Measurements from ENCODE around the gene BSDC1.

The BSDC1 gene

DNA sequence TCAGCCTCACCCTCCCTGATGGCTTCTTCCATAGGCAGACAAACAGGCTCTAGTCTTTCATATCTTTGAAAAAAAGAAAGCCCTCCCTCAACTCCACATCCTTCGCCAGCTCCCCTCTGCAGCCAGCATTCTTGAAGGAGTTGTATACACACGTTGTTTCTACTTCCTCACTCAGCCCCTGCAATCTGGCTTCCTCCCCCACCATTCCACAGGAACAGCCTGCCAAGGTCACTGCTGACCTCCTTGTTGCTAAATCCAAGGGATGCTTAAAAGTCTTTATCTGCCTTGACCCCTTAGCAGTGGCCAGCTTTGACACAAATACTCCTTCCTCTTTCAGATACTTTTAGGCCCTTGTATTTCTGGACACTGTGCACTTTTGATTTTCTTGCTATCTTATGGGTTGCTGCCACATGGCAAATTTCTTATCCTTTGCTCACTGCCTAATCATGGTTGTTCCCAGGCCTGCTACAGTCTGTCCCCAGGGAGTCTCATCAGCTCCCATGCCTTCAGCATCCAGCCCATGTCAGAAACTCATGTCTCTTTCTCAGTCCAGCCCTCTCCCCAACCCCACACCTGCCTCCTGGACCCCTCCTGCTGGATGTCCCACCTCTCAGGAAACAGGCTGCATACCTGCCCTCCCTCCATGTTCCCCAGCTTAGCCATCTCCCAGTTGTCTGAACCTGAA lies 40.2 kb downstream of the BSDC1 start:
- H3K9me3 Mint-ChIP-seq = peaks cover 6% of the 10 kb centered on the region
- H3K27ac Mint-ChIP-seq = no peak overlapping the region
- H3K4me3 Mint-ChIP-seq = no peak overlapping the region
- H3K4me1 Mint-ChIP-seq (ENCODE audit: low read depth) = peaks cover 35% of the 10 kb centered on the region
- H3K27me3 Mint-ChIP-seq = no peaks in the 10 kb centered on the region
- peaks cover 4% of the 10 kb centered on the region for H3K36me3 Mint-ChIP-seq (ENCODE audit: low read depth)

DNA sequence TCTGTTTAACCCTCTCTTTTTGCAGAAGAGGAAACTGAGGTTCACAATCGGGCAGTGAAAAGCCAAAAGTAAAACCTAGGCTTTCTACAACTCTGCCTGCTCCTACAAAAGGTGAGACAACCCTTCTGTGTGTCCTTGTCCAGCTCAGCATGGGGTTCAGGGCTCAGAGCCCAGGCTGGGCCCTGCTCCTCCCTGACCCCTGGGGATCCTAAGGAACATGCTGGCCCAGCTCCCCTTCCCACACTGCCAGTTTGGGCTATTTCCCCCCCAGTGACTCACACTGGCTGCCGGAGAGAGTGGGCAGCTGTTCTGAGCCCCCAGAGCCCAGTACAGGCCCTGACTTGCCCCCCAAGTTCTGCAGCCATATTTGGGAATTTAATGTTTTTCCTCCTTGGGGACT lies 40.8 kb downstream of the BSDC1 start:
- Mint-ChIP-seq H3K4me1 (ENCODE audit: low read depth) (peaks cover 41% of the 10 kb centered on the region), H3K27me3 (no peaks in the 10 kb centered on the region), H3K27ac (no peak overlapping the region), H3K4me3 (no peak overlapping the region), H3K36me3 (ENCODE audit: low read depth) (peaks cover 4% of the 10 kb centered on the region), H3K9me3 (peaks cover 6% of the 10 kb centered on the region)

DNA sequence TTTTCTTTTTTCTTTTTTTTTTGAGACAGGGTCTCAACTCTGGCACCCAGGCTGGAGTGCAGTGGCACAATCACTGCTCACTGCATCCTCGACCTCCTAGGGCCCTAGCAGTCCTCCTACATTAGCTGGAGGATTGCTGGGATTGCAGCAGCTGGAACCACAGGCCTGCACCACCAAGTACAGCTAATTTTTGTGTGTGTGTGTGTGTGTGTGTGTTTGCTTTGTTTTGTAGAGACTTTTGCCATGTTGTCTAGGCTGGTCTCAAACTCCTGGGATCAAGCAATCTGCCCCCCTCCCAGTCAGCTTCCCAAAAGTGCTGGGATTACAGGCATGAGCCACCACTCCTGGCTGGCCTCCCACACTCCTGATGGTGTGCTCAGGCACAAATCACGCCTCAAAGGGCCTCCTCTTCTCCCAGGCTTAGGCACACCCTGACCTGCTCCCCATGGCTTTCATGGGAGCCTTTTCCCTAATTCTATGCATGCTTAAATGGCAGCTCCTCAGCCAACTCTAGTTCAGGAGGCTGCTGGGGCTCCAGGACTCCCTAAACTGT lies 41.3 kb downstream of the BSDC1 start:
- H3K36me3 Mint-ChIP-seq (ENCODE audit: low read depth) = peaks cover 4% of the 10 kb centered on the region
- H3K4me1 Mint-ChIP-seq (ENCODE audit: low read depth) = peaks cover 41% of the 10 kb centered on the region
- peaks cover 6% of the 10 kb centered on the region for H3K9me3 Mint-ChIP-seq
- H3K4me3 Mint-ChIP-seq = peak overlapping the region; percentile 83
- H3K27ac Mint-ChIP-seq = no peak overlapping the region
- no peaks in the 10 kb centered on the region for H3K27me3 Mint-ChIP-seq

DNA sequence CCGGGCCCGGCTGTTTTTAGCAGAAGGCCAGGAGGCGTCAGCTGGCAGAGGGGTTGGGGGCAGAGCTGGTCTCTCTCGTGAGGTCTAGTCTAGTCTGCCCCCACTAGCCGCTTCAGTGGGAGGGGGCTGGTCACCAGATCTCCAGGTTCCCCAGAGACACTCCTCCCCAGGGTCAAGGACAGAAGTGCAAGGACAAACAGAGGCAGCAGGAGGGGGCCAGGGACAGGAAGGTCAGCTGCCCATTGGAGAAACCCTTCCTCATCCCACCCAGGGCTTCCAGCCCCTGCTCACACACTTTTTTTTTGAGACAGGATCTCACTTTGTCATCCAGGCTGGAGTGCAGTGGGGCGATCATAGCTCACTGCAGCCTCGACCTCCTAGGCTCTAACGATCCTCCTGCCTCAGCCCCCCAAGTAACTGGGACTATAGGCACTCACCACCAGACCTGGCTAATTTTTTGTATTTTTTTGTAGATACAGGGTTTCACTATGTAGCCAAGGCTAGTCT lies 41.9 kb downstream of the BSDC1 start:
- Mint-ChIP-seq H3K27ac (no peak overlapping the region), H3K4me3 (peak overlapping the region; percentile 83), H3K4me1 (ENCODE audit: low read depth) (peaks cover 41% of the 10 kb centered on the region), H3K27me3 (no peaks in the 10 kb centered on the region), H3K9me3 (peaks cover 6% of the 10 kb centered on the region), H3K36me3 (ENCODE audit: low read depth) (peaks cover 4% of the 10 kb centered on the region)

DNA sequence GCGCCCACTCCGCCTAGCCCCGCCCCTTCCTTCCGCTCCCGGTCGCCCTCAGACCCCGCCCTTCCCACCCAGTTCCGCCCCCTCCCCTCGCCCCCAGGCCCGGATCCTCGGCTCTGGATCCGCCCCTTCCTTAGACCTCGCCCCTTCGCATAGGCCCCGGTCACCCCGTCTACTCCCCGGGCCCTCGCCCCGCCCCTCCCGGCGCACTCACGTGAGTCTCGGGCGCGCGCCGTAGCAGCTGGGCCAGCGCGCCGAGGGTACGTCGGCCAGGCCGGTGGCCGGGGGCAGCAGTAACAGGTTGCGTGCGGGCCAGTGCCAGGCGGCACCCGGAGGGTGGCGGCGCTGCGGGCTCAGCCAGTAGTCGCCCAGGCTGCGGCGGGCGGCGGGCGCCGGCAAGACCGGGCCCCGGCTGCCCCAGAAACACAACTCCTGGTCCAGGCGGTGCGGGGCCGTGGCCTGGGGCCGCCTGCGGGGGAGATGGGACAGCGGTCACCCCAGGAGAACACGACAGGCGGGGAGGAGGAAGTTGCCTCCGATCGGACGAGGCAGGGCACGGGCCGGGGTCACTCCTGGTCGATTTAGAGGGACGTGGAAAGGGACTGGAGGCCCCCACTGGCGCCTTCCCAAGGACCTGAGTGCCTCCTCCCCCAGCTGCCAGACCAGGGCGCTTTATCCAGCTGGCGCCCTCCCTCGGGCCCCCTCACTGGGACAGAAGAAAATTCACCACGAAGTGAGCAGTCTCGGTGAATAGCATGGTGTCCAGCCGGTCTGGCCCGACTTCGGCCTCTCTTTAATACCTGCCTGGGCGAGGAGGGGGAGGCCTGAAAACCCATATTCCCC lies 42.6 kb downstream of the BSDC1 start:
- Mint-ChIP-seq H3K4me1 (ENCODE audit: low read depth) (peaks cover 41% of the 10 kb centered on the region), H3K4me3 (peak overlapping the region; percentile 83), H3K27ac (peak overlapping the region; percentile 81), H3K36me3 (ENCODE audit: low read depth) (peaks cover 4% of the 10 kb centered on the region), H3K27me3 (no peaks in the 10 kb centered on the region), H3K9me3 (peaks cover 6% of the 10 kb centered on the region)

DNA sequence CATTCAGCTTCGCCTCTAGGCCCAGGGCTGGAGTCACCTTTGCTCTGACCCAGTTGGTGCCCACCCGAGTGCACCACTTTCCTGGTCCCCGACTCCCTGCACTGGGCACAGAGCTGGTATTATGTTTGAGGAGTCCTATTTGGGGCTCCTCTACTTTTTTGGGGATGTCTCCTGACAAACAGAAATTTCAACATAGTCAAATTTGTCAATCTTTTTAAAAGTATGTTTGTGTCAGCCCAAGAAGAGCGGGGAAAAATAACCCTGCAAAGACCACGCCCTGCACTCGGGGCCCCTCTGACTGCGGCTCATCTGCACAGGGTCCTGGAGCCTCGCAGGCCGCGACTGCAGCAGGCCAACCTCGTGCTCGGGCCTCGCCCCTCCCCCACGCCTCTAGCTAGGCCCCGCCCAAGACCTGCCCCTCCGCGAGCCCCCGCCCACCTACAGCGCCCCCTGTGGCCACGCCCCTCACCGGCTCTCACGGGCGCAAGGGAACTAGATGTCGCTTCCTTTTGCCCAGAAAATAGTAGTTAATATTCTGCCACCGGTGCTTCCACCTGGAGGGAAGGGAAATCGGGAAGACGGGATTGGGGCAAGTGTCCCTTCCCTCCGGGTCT lies 43.3 kb downstream of the BSDC1 start:
- Mint-ChIP-seq H3K27me3 (no peaks in the 10 kb centered on the region), H3K4me3 (peak overlapping the region; percentile 83), H3K36me3 (ENCODE audit: low read depth) (peaks cover 4% of the 10 kb centered on the region), H3K4me1 (ENCODE audit: low read depth) (peaks cover 48% of the 10 kb centered on the region), H3K27ac (peak overlapping the region; percentile 81), H3K9me3 (peaks cover 6% of the 10 kb centered on the region)

DNA sequence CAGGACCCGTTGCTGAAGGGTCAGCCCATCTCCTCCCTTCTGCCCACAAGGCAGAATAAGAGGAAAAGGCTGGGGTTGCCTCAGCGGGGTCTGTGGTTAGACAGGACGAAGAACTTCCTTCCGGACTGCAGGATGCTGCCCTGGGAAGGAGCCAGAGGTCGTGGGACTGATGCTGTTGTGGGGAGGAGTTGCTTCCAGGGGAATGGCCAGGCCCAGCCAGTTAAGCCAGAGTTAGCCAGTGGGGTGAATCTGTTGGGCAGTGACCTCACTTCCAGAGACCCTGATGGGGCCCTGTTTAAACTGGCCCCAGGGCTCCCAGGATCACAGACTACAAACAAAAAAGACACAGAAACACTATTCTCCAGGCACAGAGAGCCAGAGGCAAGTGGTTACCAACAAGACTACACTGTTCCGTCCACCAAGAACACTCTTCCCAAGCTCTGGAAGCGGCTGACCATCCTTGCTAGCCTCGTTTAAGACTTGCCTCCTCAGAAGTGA lies 45.0 kb downstream of the BSDC1 start:
- no peaks in the 10 kb centered on the region for H3K36me3 Mint-ChIP-seq (ENCODE audit: low read depth)
- no peaks in the 10 kb centered on the region for H3K27me3 Mint-ChIP-seq
- peaks cover 57% of the 10 kb centered on the region for H3K4me1 Mint-ChIP-seq (ENCODE audit: low read depth)
- peak overlapping the region; percentile 30 for H3K4me3 Mint-ChIP-seq
- peaks cover 6% of the 10 kb centered on the region for H3K9me3 Mint-ChIP-seq
- no peak overlapping the region for H3K27ac Mint-ChIP-seq

DNA sequence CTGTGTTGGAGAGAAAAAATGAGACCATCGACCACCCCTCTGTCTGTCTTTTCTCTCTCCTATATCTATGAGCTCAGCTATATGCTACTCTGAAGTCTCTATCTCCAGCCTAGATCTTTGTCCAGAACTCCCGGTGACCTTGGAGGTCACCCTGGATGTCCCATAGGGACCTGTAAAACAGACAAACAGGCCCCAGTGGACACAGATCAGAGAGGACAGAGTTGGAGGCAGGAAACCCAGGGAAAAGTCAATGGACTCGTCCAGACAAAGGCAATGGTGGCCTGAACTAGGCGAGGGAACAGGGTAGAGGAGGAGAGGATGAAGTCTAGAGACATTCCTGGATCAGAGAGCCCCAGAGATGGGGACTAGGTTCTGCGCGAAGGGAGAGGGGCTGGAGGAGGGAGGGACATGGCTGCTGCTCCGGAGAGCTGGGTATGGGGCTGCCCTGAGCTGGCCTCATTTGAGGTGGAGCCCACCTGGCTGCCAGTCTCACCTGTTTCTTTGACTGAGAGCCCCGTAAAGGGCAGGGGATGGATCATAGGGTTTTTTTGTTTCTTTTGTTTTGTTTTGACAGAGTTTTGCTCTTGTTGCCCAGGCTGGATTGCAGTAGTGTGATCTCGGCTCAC lies 47.6 kb downstream of the BSDC1 start:
- Mint-ChIP-seq H3K4me1 (ENCODE audit: low read depth) (peaks cover 51% of the 10 kb centered on the region), H3K4me3 (no peak overlapping the region), H3K27me3 (no peaks in the 10 kb centered on the region), H3K27ac (no peak overlapping the region), H3K36me3 (ENCODE audit: low read depth) (no peaks in the 10 kb centered on the region), H3K9me3 (peaks cover 6% of the 10 kb centered on the region)

DNA sequence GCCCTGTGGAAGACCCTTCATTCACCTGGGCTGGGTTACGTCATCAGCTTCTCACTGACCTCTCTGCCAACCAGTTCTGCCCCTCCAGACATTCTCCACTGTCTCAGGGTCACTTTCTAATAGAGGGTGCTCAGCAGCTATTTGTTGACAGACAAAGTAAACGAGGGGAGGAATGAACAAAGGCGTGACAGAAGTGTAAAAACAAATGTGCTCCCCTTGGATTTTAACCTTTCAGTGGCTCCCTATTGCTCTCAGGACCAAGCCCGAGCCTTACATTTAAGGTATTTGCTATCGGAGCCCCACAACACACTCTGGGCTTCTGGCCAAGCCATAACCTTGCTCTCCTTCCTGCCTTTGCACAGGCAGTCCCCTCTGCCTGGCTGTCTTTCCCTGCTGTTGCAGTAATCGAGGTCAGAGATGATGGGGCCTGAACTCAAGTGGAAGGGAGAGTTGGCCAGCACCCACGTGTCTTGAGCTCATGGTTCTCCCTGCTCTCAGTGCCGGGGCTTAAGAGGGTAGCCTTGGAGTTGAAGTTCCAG lies 48.9 kb downstream of the BSDC1 start:
- Mint-ChIP-seq H3K4me3 (no peak overlapping the region), H3K27ac (no peak overlapping the region), H3K27me3 (no peaks in the 10 kb centered on the region), H3K36me3 (ENCODE audit: low read depth) (no peaks in the 10 kb centered on the region), H3K4me1 (ENCODE audit: low read depth) (peaks cover 42% of the 10 kb centered on the region), H3K9me3 (peaks cover 2% of the 10 kb centered on the region)

DNA sequence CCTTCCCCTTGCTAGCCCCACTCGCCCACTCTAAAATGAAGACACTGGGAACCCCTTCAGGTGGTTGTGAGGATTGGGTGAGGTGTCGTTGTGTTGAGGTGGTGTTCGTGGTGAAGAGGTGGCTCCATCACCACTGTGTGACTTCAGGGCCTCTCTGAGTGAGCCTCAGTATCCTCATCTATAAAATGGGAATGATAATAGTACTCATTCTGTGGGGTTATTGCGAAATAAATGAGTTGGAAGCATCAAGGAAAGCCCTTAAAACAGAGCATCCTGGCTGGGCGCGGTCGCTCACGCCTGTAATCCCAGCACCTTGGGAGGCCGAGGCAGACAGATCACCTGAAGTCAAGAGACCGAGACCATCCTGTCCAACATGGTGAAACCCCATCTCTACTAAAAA lies 51.5 kb downstream of the BSDC1 start:
- H3K9me3 Mint-ChIP-seq = no peaks in the 10 kb centered on the region
- no peaks in the 10 kb centered on the region for H3K27me3 Mint-ChIP-seq
- peaks cover 48% of the 10 kb centered on the region for H3K4me1 Mint-ChIP-seq (ENCODE audit: low read depth)
- no peak overlapping the region for H3K27ac Mint-ChIP-seq
- H3K36me3 Mint-ChIP-seq (ENCODE audit: low read depth) = no peaks in the 10 kb centered on the region
- no peak overlapping the region for H3K4me3 Mint-ChIP-seq

DNA sequence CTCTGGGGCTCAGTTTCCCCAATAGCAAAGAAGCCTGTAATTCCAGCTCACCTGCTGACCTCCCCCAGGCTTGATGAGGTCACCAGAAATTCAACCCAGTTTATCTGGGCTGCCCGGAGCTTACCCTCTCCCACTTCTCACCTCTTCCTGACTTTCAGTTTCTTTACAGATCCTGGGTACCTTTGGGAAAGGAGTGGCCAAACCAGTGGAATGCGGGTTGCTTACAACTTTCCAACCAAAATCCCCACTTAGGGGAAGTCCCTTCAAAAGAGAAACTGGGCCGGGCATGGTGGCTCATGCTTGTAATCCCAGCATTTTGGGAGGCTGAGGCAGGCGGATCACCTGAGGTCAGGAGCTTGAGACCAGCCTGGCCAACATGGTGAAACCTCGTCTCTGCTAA lies 52.3 kb downstream of the BSDC1 start:
- peaks cover 56% of the 10 kb centered on the region for H3K4me1 Mint-ChIP-seq (ENCODE audit: low read depth)
- no peak overlapping the region for H3K4me3 Mint-ChIP-seq
- no peaks in the 10 kb centered on the region for H3K9me3 Mint-ChIP-seq
- no peaks in the 10 kb centered on the region for H3K36me3 Mint-ChIP-seq (ENCODE audit: low read depth)
- no peak overlapping the region for H3K27ac Mint-ChIP-seq
- no peaks in the 10 kb centered on the region for H3K27me3 Mint-ChIP-seq

DNA sequence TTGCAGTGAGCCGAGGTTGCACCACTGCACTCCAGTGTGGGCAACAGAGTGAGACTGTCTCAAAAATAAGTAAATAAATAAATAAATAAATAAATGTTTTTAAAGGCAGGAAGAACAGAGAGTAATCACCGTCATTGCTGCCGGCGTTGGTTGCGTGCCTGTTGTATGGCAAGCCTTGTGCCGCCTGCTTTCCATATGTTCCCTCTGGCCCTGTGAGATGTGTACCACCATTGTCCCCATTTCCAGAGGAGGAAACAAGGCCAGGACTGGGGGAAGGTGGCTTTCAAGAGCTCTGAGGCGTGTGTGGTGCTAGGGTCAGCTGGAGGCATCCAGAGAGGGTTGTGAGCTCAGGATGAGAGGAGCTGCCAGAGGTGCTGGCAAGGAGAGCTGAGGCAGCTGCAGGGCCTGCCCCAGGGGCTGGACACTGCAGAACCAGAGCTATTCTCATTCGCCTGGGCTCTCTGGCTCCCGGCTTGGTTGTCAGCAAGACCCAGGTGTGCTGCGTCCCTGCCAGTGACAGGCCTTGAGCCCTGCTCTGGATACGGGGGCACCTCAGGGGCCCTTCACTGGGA lies 53.0 kb downstream of the BSDC1 start:
- Mint-ChIP-seq H3K36me3 (ENCODE audit: low read depth) (no peaks in the 10 kb centered on the region), H3K9me3 (no peaks in the 10 kb centered on the region), H3K4me3 (no peak overlapping the region), H3K27me3 (no peaks in the 10 kb centered on the region), H3K4me1 (ENCODE audit: low read depth) (peaks cover 56% of the 10 kb centered on the region), H3K27ac (no peak overlapping the region)

DNA sequence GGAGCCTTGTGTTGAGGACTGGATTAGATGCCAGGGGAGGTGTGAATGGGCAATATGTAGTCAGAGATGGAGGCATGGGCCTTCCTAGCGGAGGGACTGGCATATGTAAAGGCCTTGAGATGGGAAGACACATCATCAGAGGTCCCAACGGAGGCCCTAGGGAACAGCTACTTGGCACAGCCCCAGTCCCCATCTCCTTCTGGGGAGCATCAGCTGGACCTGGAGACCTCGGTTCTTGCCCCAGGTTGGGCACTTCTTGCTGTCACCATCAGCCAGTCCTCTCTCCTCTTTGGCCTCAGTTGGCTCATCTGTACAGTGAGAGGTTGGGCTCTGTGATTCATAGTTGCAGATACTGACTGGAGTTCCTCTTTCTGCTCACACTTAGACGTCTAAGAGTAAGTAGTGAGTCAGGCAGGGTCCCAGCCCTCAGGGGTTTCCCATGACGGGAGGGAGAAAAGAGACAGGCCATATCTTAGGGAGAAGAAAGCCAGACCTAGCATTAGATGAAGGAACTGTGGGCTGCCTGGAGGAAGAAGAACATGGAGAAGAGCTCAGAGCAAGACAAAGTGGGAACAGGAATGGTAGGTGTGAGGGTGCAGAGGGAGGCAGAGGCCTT lies 54.8 kb downstream of the BSDC1 start:
- Mint-ChIP-seq H3K27me3 (no peaks in the 10 kb centered on the region), H3K27ac (peak overlapping the region; percentile 40), H3K9me3 (no peaks in the 10 kb centered on the region), H3K4me1 (ENCODE audit: low read depth) (peaks cover 48% of the 10 kb centered on the region), H3K4me3 (peak overlapping the region; percentile 2), H3K36me3 (ENCODE audit: low read depth) (no peaks in the 10 kb centered on the region)

All from stimulated activated naive CD8-positive, alpha-beta T cell treated with anti-CD3 and anti-CD28 coated beads, Interleukin-15, Interleukin-2, amounts not matched to agents 100 ng/mL and 50 ng/mL, for 24 hours (primary cell).